Measurements from ENCODE around the gene TESK1. TPM values are rescaled to one million over a fixed set of nuclear protein-coding genes. Genes with fewer than 3 reads are reported as not detected.

TESK1 gene
- total and polyA plus RNA-seq, 2 of the 8 experiments (the other 6 are each of a cell fraction or from before 2014, with no cell fraction given): 13.5 to 13.9 TPM

GRCh38 chr9:35636135-35636876 lies 31.2 kb downstream of the TESK1 start (continued):
- TF ChIP-seq, protein P1, sequence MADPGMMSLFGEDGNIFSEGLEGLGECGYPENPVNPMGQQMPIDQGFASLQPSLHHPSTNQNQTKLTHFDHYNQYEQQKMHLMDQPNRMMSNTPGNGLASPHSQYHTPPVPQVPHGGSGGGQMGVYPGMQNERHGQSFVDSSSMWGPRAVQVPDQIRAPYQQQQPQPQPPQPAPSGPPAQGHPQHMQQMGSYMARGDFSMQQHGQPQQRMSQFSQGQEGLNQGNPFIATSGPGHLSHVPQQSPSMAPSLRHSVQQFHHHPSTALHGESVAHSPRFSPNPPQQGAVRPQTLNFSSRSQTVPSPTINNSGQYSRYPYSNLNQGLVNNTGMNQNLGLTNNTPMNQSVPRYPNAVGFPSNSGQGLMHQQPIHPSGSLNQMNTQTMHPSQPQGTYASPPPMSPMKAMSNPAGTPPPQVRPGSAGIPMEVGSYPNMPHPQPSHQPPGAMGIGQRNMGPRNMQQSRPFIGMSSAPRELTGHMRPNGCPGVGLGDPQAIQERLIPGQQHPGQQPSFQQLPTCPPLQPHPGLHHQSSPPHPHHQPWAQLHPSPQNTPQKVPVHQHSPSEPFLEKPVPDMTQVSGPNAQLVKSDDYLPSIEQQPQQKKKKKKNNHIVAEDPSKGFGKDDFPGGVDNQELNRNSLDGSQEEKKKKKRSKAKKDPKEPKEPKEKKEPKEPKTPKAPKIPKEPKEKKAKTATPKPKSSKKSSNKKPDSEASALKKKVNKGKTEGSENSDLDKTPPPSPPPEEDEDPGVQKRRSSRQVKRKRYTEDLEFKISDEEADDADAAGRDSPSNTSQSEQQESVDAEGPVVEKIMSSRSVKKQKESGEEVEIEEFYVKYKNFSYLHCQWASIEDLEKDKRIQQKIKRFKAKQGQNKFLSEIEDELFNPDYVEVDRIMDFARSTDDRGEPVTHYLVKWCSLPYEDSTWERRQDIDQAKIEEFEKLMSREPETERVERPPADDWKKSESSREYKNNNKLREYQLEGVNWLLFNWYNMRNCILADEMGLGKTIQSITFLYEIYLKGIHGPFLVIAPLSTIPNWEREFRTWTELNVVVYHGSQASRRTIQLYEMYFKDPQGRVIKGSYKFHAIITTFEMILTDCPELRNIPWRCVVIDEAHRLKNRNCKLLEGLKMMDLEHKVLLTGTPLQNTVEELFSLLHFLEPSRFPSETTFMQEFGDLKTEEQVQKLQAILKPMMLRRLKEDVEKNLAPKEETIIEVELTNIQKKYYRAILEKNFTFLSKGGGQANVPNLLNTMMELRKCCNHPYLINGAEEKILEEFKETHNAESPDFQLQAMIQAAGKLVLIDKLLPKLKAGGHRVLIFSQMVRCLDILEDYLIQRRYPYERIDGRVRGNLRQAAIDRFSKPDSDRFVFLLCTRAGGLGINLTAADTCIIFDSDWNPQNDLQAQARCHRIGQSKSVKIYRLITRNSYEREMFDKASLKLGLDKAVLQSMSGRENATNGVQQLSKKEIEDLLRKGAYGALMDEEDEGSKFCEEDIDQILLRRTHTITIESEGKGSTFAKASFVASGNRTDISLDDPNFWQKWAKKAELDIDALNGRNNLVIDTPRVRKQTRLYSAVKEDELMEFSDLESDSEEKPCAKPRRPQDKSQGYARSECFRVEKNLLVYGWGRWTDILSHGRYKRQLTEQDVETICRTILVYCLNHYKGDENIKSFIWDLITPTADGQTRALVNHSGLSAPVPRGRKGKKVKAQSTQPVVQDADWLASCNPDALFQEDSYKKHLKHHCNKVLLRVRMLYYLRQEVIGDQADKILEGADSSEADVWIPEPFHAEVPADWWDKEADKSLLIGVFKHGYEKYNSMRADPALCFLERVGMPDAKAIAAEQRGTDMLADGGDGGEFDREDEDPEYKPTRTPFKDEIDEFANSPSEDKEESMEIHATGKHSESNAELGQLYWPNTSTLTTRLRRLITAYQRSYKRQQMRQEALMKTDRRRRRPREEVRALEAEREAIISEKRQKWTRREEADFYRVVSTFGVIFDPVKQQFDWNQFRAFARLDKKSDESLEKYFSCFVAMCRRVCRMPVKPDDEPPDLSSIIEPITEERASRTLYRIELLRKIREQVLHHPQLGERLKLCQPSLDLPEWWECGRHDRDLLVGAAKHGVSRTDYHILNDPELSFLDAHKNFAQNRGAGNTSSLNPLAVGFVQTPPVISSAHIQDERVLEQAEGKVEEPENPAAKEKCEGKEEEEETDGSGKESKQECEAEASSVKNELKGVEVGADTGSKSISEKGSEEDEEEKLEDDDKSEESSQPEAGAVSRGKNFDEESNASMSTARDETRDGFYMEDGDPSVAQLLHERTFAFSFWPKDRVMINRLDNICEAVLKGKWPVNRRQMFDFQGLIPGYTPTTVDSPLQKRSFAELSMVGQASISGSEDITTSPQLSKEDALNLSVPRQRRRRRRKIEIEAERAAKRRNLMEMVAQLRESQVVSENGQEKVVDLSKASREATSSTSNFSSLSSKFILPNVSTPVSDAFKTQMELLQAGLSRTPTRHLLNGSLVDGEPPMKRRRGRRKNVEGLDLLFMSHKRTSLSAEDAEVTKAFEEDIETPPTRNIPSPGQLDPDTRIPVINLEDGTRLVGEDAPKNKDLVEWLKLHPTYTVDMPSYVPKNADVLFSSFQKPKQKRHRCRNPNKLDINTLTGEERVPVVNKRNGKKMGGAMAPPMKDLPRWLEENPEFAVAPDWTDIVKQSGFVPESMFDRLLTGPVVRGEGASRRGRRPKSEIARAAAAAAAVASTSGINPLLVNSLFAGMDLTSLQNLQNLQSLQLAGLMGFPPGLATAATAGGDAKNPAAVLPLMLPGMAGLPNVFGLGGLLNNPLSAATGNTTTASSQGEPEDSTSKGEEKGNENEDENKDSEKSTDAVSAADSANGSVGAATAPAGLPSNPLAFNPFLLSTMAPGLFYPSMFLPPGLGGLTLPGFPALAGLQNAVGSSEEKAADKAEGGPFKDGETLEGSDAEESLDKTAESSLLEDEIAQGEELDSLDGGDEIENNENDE (IDR thresholded peaks at IDR 0.05; ENCODE audit: insufficient replicate concordance, low read length): no peak
- TF ChIP-seq KDM4A (IDR thresholded peaks at IDR 0.05; ENCODE audit: low read depth, low read length, severe bottlenecking): no peak
- no peak for TF ChIP-seq ZNF274 (IDR thresholded peaks at IDR 0.05; ENCODE audit: borderline replicate concordance, extremely low read depth, low read length)
- TF ChIP-seq POLR2A (IDR thresholded peaks at IDR 0.05; ENCODE audit: control extremely low read depth in 1 of 2, low read depth in 2 of 2, low read length in 2 of 2): no peak
- no peak for TF ChIP-seq CTCF (IDR thresholded peaks at IDR 0.05; ENCODE audit: control extremely low read depth in 1 of 3, insufficient read depth in 1 of 3, low read depth in 1 of 3, low read length in 3 of 3)
- TF ChIP-seq TCF12 (IDR thresholded peaks at IDR 0.05; ENCODE audit: low read depth, low read length): no peak
- no peak for TF ChIP-seq SP4 (IDR thresholded peaks at IDR 0.05; ENCODE audit: low read length)
- TF ChIP-seq SAP30 (IDR thresholded peaks at IDR 0.05; ENCODE audit: insufficient read depth, insufficient replicate concordance, low read length): no peak
